Gastrocnemius medialis (tissue), 4 donors: ENCODE data around the gene FOXM1.

Experiments used
- CTCF ChIP-seq, 5 experiments: fragments of 450-650 bp in 3 of 5; fragments of 200-600 bp in 2 of 5; sonication (generic) in 2 of 5; IDR thresholded peaks in 4 of 5; conservative IDR thresholded peaks in 1 of 5; 1 replicate in 4 of 5; 2 replicates in 1 of 5; pipeline ENCODE4 v1.5.1; 2016 to 2019; ENCODE audit warnings: antibody characterized with exemption in 5 of 5, mild to moderate bottlenecking in 3 of 5, moderate library complexity in 3 of 5
- POLR2A ChIP-seq, 2 donors: fragments of 450-650 bp; IDR thresholded peaks; one replicate each; pipeline ENCODE4 v1.6.1; 2017; ENCODE audit warnings: antibody characterized with exemption in 2 of 2, mild to moderate bottlenecking in 2 of 2, moderate library complexity in 2 of 2

- TF ChIP-seq CTCF (IDR thresholded peaks at IDR 0.05 in 4 of 5, conservative IDR thresholded peaks at IDR 0.05 in 1 of 5) (no peak), POLR2A (IDR thresholded peaks at IDR 0.05) (no peak)
Observed at GRCh38 chr12:2890001-2890387, 13.0 kb upstream of the FOXM1 start.
